ENCODE measurements around the gene SPPL2B.
"Not testable (repeated sequence)": the region's sequence is repeated elsewhere in the genome, so short reads cannot be mapped to it uniquely, and the experiment has no call there.

The SPPL2B gene

GRCh38 chr19:2328401-2329148 lies at the start of gene SPPL2B, which contains the start of gene LSM7:
TSS of gene SPPL2B (plus strand) at chr19:2328684. CDS start at chr19:2328710, 26 bp downstream.
TSS of gene LSM7 (minus strand) at chr19:2328586. CDS start at chr19:2328566, 20 bp downstream.
- DNase-seq = peak; percentile 94

- DNase-seq = no peak
Observed at GRCh38 chr19:2280633-2281264, 47.7 kb upstream of the SPPL2B start.

GRCh38 chr19:2281265-2282061 lies 47.0 kb upstream of the SPPL2B start:
- DNase-seq = not testable (repeated sequence)

- peak; percentile 40 for DNase-seq
Observed at GRCh38 chr19:2282062-2282861, 46.2 kb upstream of the SPPL2B start, which contains the start of gene PEAK3. TSS of gene PEAK3 (minus strand) at chr19:2282175. CDS start at chr19:2280931, 1,244 bp downstream.

GRCh38 chr19:2282862-2283237 lies 45.6 kb upstream of the SPPL2B start:
- no peak for DNase-seq

- DNase-seq = no peak
Observed at GRCh38 chr19:2283835-2284507, 44.5 kb upstream of the SPPL2B start.

- DNase-seq = no peak
Observed at GRCh38 chr19:2286402-2287140, 41.9 kb upstream of the SPPL2B start.

GRCh38 chr19:2287585-2288337 lies 40.7 kb upstream of the SPPL2B start:
- no peak for DNase-seq

GRCh38 chr19:2288338-2288817 lies 40.1 kb upstream of the SPPL2B start:
- DNase-seq = no peak

- DNase-seq = peak; percentile 72
Observed at GRCh38 chr19:2288818-2289713, 39.4 kb upstream of the SPPL2B start.

- peak; percentile 90 for DNase-seq
Observed at GRCh38 chr19:2289714-2290435, 38.6 kb upstream of the SPPL2B start.

- peak; percentile 82 for DNase-seq
Observed at GRCh38 chr19:2290441-2291184, 37.9 kb upstream of the SPPL2B start.

GRCh38 chr19:2291185-2291751 lies 37.2 kb upstream of the SPPL2B start:
- DNase-seq = no peak

GRCh38 chr19:2294687-2295335 lies 33.7 kb upstream of the SPPL2B start:
- DNase-seq = no peak

- DNase-seq = no peak
Observed at GRCh38 chr19:2296141-2296540, 32.3 kb upstream of the SPPL2B start.

- no peak for DNase-seq
Observed at GRCh38 chr19:2300533-2300932, 28.0 kb upstream of the SPPL2B start.

All from RPMI8226 (cell line).